Stimulated activated CD8-positive, alpha-beta memory T cell treated with anti-CD3 and anti-CD28 coated beads, Interleukin-12 subunit alpha, Interleukin-12 subunit beta, amount 100 ng/mL, for 24 hours (primary cell): ENCODE measurements around the gene NGFR.

Source experiments
- DNase-seq: peaks from one replicate; pipeline ENCODE4 v3.0.0-alpha.2; 2020; ENCODE audit errors: extremely low read depth

The NGFR gene

GRCh38 chr17:49515196-49515770, 20.2 kb downstream of the NGFR start:
- DNase-seq = no peak

GRCh38 chr17:49516180-49516579, 21.1 kb downstream of the NGFR start:
- no peak for DNase-seq

- DNase-seq = no peak
Observed at GRCh38 chr17:49518346-49519078, 23.4 kb downstream of the NGFR start.

- no peak for DNase-seq
Observed at GRCh38 chr17:49519781-49520180, 24.7 kb downstream of the NGFR start.

GRCh38 chr17:49520386-49521087, 25.4 kb downstream of the NGFR start:
- DNase-seq = no peak

- no peak for DNase-seq
Observed at GRCh38 chr17:49521088-49521450, 26.0 kb downstream of the NGFR start.

GRCh38 chr17:49521471-49522356, 26.6 kb downstream of the NGFR start:
- DNase-seq = no peak

GRCh38 chr17:49522357-49522890, 27.3 kb downstream of the NGFR start:
- DNase-seq = no peak

GRCh38 chr17:49523196-49523595, 28.1 kb downstream of the NGFR start:
- DNase-seq = no peak

GRCh38 chr17:49523706-49524472, 28.8 kb downstream of the NGFR start:
- DNase-seq = no peak

GRCh38 chr17:49524473-49525359, 29.6 kb downstream of the NGFR start:
- no peak for DNase-seq

GRCh38 chr17:49525831-49526741, 31.0 kb downstream of the NGFR start:
- DNase-seq = no peak

- no peak for DNase-seq
Observed at GRCh38 chr17:49527927-49528651, 33.0 kb downstream of the NGFR start.

GRCh38 chr17:49528966-49529365, 33.9 kb downstream of the NGFR start:
- DNase-seq = no peak

- DNase-seq = no peak
Observed at GRCh38 chr17:49530118-49530517, 35.0 kb downstream of the NGFR start.

GRCh38 chr17:49543860-49544259, 48.8 kb downstream of the NGFR start:
- no peak for DNase-seq

GRCh38 chr17:49545007-49545660, 50.0 kb downstream of the NGFR start:
- no peak for DNase-seq
